Left ventricle myocardium superior (tissue), 1 donor: ENCODE measurements around the gene TSHZ2. TPM values are rescaled to one million over a fixed set of nuclear protein-coding genes. Genes with fewer than 3 reads are reported as not detected.
"Not testable (repeated sequence)": the region's sequence is repeated elsewhere in the genome, so short reads cannot be mapped to it uniquely, and the experiment has no call there.

Source experiments
- ATAC-seq: fragments of 200-7000 bp; cut with Tn5 transposase; one replicate; pipeline ENCODE4 v1.9.1; 2020; ENCODE audit warnings: mild to moderate bottlenecking, moderate library complexity
- DNase-seq: peaks from one replicate; pipeline ENCODE4 v3.0.0-alpha.2; 2020
- intact Hi-C: fragments of 100-400 bp; cut with micrococcal nuclease; formaldehyde crosslinking; loops from one replicate; pipeline ENCODE4 v1.11.0; 2022
- total RNA-seq: library from RNA; stranded (reverse); fragmentation: NEBNext Ultra II Directional; extraction: Animal tissue kit (Norgen Biotek cat#: 25700); gene quantifications from one replicate; pipeline ENCODE4 v1.2.1, GENCODE V29; 2021
- donor health status: DM: no; HTN: yes; CAD: no; lungs with severe emphysema.

The TSHZ2 gene
- total RNA-seq, 1 donor from 2014 or later: 5.2 TPM

GRCh38 chr20:52954849-52955248, 17.3 kb upstream of the TSHZ2 start:
- DNase-seq: no peak
- ATAC-seq: no peak
- intact Hi-C loops: no loop called here

- intact Hi-C loops: no loop called here
- no peak for ATAC-seq
These were observed 13.9 kb upstream of the TSHZ2 start for GRCh38 chr20:52958211-52958610.

GRCh38 chr20:52959125-52959524, 13.0 kb upstream of the TSHZ2 start:
- intact Hi-C loops: no loop called here
- DNase-seq (no peak), ATAC-seq (no peak)

More at GRCh38 chr20:52958211-52958610, 13.9 kb upstream of the TSHZ2 start:
- DNase-seq: no peak

GRCh38 chr20:52962183-52962582, 10.0 kb upstream of the TSHZ2 start:
- ATAC-seq (no peak), DNase-seq (no peak)
- intact Hi-C loops: no loop called here

- DNase-seq: no peak
- intact Hi-C loops: no loop called here
- no peak for ATAC-seq
These were observed 9.0 kb upstream of the TSHZ2 start for GRCh38 chr20:52963131-52963530.

- ATAC-seq: no peak
- no peak for DNase-seq
- intact Hi-C loops: no loop called here
These were observed 8.0 kb upstream of the TSHZ2 start for GRCh38 chr20:52964131-52964530.

GRCh38 chr20:52965380-52965779, 6.8 kb upstream of the TSHZ2 start:
- no peak for ATAC-seq

GRCh38 chr20:52965819-52966218, 6.3 kb upstream of the TSHZ2 start:
- no peak for ATAC-seq
- intact Hi-C loops: no loop called here

More at GRCh38 chr20:52965380-52965779, 6.8 kb upstream of the TSHZ2 start:
- no peak for DNase-seq
- intact Hi-C loops: no loop called here

GRCh38 chr20:52966543-52966942, 5.6 kb upstream of the TSHZ2 start:
- intact Hi-C loops, DNase-seq, ATAC-seq: not testable (repeated sequence)

More at GRCh38 chr20:52965819-52966218, 6.3 kb upstream of the TSHZ2 start:
- DNase-seq: no peak

- no peak for DNase-seq
- ATAC-seq: no peak
- intact Hi-C loops: no loop called here
These were observed 514 bp upstream of the TSHZ2 start for GRCh38 chr20:52971498-52972189.

- intact Hi-C loops: no loop called here
- peak; percentile 66 for ATAC-seq
- DNase-seq: peak; percentile 29
These were observed 1.0 kb downstream of the TSHZ2 start for GRCh38 chr20:52972965-52973819.

- no peak for ATAC-seq
- intact Hi-C loops: no loop called here
- no peak for DNase-seq
These were observed 2.0 kb downstream of the TSHZ2 start for GRCh38 chr20:52974179-52974594.

- intact Hi-C loops: no loop called here
- DNase-seq (no peak), ATAC-seq (no peak)
These were observed 3.0 kb downstream of the TSHZ2 start for GRCh38 chr20:52975029-52975732.

GRCh38 chr20:52975803-52976531, 3.8 kb downstream of the TSHZ2 start:
- intact Hi-C loops: no loop called here
- ATAC-seq: no peak
- DNase-seq: no peak

- ATAC-seq (no peak), DNase-seq (no peak)
- intact Hi-C loops: no loop called here
These were observed 6.7 kb downstream of the TSHZ2 start for GRCh38 chr20:52978851-52979250.

GRCh38 chr20:52981051-52981450, 8.9 kb downstream of the TSHZ2 start:
- intact Hi-C loops: no loop called here
- DNase-seq: no peak
- no peak for ATAC-seq

GRCh38 chr20:52983726-52984450, 11.7 kb downstream of the TSHZ2 start:
- no peak for ATAC-seq
- no peak for DNase-seq
- intact Hi-C loops: no loop called here

GRCh38 chr20:52984451-52984810, 12.3 kb downstream of the TSHZ2 start:
- intact Hi-C loops: no loop called here
- ATAC-seq (no peak), DNase-seq (no peak)

GRCh38 chr20:52985687-52986086, 13.5 kb downstream of the TSHZ2 start:
- intact Hi-C loops: no loop called here
- no peak for DNase-seq
- no peak for ATAC-seq
